ENCODE results near the gene PGA3.
"Not testable (repeated sequence)": the region's sequence is repeated elsewhere in the genome, so short reads cannot be mapped to it uniquely, and the experiment has no call there.

Gene PGA3

GRCh38 chr11:61172356-61172755 is 31.0 kb upstream of the PGA3 start:
- no peak for DNase-seq

- DNase-seq = no peak
These were observed 30.4 kb upstream of the PGA3 start for GRCh38 chr11:61172888-61173287.

DNA sequence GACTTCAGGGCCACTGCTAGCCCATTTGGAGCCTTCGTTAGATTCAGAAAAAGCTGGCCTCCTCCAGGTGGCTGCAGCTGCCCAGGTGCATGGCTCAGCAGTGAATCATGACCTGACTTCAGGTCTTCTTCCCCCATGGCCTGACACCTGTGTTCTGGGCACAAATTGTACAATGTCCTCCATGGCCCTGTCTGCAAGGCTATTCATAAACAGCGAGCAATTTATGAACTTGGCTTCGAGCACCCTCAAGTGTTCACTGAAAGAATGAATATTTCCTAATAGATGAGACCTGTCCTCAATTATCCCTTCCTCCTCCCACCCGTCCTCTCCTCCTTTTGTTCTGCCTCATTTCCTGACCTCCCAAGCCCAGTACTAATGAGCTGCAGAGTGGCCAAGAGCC is 29.9 kb upstream of the PGA3 start:
- DNase-seq = no peak

GRCh38 chr11:61174273-61174672 is 29.0 kb upstream of the PGA3 start:
- no peak for DNase-seq

DNA sequence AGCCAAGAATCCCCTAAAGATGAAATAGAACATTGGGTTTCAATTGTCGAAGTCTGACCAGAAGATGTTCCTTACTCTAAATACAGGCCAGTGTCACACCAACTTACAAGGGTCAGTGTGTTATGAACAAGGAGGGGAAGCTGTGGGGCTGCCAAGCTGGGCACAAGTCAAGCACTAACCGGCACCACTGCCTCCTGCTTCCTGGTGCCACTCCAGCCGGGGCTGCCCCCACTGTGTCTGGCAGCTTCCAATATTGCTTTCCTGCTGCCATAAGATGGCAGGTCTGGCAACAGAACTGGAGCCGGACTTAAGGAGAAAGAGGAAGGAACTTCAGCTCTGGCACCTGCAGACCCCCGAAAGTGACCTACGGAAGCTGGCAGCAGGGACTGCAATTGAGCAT is 28.4 kb upstream of the PGA3 start:
- no peak for DNase-seq

GRCh38 chr11:61176446-61176845 is 26.9 kb upstream of the PGA3 start:
- DNase-seq = no peak

DNA sequence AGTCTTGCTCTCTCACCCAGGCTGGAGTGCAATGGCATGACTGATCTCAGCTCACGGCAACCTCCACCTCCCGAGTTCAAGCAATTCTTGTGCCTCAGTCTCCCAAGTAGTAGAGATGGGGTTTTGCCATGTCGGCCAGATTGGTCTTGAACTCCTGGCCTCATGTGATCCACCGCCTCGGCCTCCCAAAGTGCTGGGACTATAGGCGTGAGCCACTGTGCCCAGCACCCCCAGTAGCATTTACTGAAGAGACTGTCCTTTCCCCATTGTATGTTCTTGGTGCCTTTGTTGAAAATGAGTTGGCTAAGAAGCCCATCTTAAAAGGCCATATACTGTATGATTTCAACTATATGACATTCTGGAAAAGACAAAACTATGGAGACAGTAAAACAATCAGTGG is 23.1 kb upstream of the PGA3 start:
- not testable (repeated sequence) for DNase-seq

- no peak for DNase-seq
These were observed 21.8 kb upstream of the PGA3 start for GRCh38 chr11:61181489-61181888.

DNA sequence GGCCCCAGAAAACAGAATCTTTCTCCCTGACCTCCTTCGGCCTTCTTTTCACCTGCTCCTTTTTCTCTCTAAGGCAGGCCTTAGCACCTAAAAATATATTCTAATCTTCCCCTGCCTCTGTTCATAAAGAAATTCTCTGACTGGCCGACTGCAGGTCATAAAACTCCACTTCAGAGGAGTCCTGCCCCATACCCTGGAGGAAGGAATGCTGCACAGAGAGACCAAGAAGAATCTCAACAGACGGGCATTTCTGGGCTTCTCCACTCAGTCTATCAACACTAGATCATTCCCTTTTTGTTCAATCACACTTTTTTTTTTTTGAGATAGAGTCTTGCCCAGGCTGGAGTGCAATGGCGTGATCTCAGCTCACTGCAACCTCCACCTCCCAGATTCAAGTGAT is 19.7 kb upstream of the PGA3 start:
- no peak for DNase-seq

DNA sequence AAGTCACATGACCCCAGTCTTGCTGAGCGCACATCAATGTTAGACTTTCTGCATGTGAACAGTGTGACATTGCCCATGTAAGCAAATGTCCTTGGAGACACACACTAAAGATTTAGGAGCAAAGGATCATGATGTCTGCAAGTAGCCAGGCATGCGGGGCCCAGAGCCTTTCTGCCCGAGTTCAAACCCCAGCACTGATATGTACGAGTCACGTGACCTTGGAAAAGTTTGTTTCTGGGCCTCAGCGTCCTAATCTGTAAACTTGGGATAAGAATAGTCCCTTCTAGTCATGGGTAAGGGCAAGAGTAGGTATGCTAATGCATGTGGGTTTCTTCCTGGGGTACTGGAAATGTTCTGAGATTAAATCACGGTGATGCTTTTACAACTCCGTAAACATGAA is 16.8 kb upstream of the PGA3 start:
- DNase-seq = no peak

GRCh38 chr11:61187505-61188130 is 15.7 kb upstream of the PGA3 start:
- peak; percentile 76 for DNase-seq

GRCh38 chr11:61189933-61190332 is 13.4 kb upstream of the PGA3 start:
- DNase-seq = no peak

- DNase-seq = no peak
These were observed 9.7 kb upstream of the PGA3 start for GRCh38 chr11:61193596-61193995.

GRCh38 chr11:61194169-61194671 is 9.1 kb upstream of the PGA3 start:
- no peak for DNase-seq

DNA sequence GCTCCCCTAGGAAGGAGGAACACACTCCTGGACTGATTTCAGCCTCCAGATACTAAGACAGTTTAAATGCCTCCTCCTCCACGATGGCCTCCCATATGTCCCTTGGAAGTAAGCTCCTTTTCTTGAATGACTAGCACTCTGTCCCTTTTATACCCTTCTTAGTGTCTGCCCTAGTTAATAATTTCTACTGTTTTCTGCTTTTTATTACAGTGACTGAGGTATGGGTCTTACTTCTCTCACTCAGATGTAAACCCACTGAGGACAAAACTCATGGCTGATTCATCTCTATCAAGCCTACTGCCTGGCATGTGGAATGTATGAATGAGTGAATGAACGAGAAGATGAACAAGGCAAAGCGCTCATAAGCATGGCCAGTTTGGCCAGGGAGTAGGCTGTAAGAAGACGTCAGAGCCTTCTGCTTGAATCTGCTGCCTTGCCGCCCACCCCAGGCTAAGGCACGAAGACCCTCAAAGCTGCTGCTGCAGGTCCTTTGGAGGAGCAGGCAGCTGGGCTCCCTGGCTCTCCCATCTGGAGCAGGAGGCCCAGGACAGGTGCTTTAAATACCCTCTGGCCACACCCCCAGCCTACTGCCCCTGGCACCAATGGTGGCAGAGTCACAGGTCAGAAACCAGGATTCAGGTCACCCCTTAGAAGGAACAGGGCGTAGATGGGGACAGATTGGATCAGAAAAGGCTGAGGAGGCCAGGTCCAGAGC is 8.2 kb upstream of the PGA3 start:
- DNase-seq = no peak

DNA sequence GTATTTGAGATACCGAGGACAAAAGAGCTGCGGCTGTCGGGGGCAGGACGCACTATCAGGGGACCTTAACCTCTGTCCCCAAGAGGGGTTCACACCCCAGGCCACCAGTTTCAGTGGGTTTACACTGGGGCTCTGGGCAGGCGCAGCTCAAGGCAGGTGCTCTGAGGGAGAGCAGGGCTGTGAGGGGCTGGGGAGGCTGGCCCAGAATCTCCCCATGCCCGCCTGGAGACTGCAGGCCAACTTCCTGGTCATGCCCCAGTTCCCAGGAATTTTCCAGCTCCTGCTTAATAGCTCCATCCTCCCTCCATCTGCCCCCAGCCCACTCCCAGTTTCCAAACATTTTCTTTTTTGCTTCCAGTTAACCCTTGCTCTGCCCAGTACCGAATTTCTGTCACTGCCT is 7.6 kb upstream of the PGA3 start:
- DNase-seq = no peak

DNA sequence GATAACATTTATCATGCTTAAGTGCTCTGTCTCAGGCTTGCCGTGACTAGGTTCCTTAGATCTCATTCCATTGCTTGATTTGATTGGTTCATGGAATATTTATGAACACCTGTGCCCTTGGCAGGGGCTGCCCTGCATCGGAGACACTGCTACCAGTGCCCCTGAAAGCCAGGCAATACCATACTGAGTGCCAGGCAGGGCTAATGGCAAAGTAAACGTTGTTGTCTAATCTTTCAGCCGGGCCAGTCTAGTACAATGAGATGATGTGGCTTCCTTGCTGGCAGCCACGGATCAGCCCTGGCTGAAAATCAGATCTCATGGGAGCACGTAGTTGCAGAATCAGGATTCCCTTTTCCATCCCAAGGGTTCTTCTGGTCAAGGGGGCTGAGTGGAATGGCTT is 5.0 kb upstream of the PGA3 start:
- no peak for DNase-seq

DNA sequence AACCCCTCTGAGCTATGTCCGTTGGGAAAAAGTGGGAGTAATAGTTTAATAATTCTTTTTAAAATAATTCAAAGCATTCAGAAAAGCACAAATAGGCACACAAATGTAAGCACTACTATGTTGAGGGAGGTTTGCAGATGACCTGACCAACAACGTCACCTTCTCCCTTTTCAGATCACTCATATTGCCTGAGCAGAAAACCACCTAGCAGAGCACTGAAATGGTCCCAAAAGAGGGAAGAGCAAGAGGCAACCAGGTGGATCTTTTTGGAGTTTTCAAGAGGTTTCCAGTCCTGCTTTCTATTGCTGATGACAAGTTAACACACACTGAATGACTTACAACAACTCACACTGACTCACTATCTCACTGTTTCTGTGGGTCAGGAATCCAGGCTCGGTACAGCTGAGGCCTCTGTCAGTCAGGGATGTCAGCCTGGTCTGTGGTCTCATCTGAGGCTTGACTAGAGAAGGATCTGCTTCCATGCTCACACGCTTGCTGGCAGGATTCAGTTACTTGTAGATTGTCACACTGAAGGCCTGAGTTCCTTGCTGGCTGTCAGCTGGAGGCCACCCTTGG is 4.3 kb upstream of the PGA3 start:
- DNase-seq = no peak

- DNase-seq = no peak
These were observed 1.8 kb upstream of the PGA3 start for GRCh38 chr11:61201476-61201875.

GRCh38 chr11:61203873-61204272 is 558 bp downstream of the PGA3 start:
- not testable (repeated sequence) for DNase-seq

- not testable (repeated sequence) for DNase-seq
These were observed 1.3 kb downstream of the PGA3 start for GRCh38 chr11:61204502-61205059.

- DNase-seq = not testable (repeated sequence)
These were observed 4.5 kb downstream of the PGA3 start for GRCh38 chr11:61207636-61208310.

DNA sequence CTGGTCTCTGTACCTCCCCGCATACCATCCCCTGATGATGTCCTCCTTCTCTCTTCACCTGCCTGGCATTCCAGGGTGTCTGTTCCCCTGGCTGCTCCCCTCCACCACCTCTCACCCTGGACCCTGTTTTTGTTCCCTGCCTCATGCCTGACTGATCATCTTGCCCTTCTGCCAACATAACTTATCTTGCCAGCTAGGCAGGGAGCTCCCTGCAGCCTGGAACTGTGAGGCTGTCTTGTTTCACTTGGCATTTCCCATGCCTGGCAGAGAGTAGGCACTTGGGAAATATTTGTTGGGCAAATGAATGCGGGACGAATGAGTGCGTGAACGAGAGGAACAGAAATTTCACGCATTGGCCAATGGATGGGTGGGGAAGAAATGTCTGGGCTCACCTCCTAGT is 7.3 kb downstream of the PGA3 start:
- not testable (repeated sequence) for DNase-seq

Data from effector CD4-positive, alpha-beta T cell (primary cell).